ENCODE results near the gene ZKSCAN4.

The ZKSCAN4 gene

GRCh38 chr6:28225056-28225834 is 26.8 kb downstream of the ZKSCAN4 start, which contains the start of gene ZSCAN9:
TSS of gene ZSCAN9 (plus strand) at chr6:28225275. CDS start at chr6:28227085, 1,810 bp downstream.
- Histone ChIP-seq H3K4me3 (ENCODE audit: insufficient read depth, low read depth, low read length, poor library complexity, severe bottlenecking) (peak within 1 kb of the TSS; percentile 76), H3K4me1 (ENCODE audit: control insufficient read depth, insufficient read depth, low read length, poor library complexity, severe bottlenecking) (peaks cover 11% of the 10 kb centered on the region), H3K27me3 (replicated peaks; ENCODE audit: control insufficient read depth, insufficient read depth, low read length, poor library complexity, severe bottlenecking) (peaks cover 22% of the 10 kb centered on the region), H3K9me3 (ENCODE audit: control insufficient read depth, low read length) (no peaks in the 10 kb centered on the region), H3K27ac (ENCODE audit: insufficient read depth, low read length, poor library complexity, severe bottlenecking) (no peak within 1 kb of the TSS), H3K36me3 (ENCODE audit: control insufficient read depth, insufficient read depth, low read length) (no peaks in the 10 kb centered on the region)
- no peak for DNase-seq

DNA sequence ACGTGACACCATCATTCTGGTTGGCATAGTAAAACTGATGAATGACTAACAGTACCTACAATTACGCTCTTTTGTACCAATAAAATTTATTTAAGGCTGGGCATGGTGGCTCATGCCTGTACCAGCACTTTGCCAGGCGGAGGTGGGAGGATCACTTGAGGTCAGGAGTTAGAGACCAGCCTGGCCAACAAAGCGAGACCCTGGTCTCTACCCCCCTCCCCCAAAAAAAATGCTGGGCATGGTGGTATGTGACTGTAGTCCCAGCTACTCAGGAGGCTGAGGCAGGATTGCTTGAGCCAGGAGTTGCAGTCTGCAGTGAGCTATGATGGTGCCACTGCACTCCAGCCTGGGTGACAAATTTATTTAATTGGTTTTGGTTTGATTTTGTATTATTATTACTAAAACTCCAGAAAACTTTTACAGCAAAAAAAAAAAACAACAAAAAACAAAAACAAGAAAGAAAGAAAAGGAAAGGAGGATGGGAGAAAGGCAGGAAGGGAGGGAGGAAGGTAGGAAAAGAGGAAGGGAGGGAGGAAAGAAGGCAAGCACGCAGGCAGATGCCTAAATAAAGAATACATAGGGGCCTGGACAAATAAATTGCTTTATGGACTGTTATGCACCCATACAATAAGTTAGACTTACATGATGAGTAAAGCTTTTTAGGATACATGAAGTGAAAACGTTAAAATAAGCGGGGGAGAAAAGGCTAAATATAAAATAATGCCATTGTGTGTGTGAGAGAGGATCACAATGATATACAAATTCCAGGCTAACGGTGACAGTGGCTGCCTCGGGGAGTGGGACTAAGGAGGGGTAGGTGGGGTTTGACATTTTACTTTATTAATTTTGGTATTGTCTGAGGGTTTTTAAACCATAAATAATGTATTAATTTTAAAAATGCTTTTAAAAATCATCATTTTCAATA is 27.7 kb downstream of the ZKSCAN4 start:
- Histone ChIP-seq H3K27ac (ENCODE audit: insufficient read depth, low read length, poor library complexity, severe bottlenecking) (no peak overlapping the region), H3K9me3 (ENCODE audit: control insufficient read depth, low read length) (no peaks in the 10 kb centered on the region), H3K4me3 (ENCODE audit: insufficient read depth, low read depth, low read length, poor library complexity, severe bottlenecking) (peak overlapping the region; percentile 76), H3K27me3 (replicated peaks; ENCODE audit: control insufficient read depth, insufficient read depth, low read length, poor library complexity, severe bottlenecking) (peaks cover 26% of the 10 kb centered on the region), H3K4me1 (ENCODE audit: control insufficient read depth, insufficient read depth, low read length, poor library complexity, severe bottlenecking) (peaks cover 11% of the 10 kb centered on the region), H3K36me3 (ENCODE audit: control insufficient read depth, insufficient read depth, low read length) (no peaks in the 10 kb centered on the region)
- DNase-seq: no peak

GRCh38 chr6:28220257-28221133 is 31.6 kb downstream of the ZKSCAN4 start:
- Histone ChIP-seq H3K4me3 (ENCODE audit: insufficient read depth, low read depth, low read length, poor library complexity, severe bottlenecking) (no peak overlapping the region), H3K4me1 (ENCODE audit: control insufficient read depth, insufficient read depth, low read length, poor library complexity, severe bottlenecking) (peaks cover 11% of the 10 kb centered on the region), H3K27ac (ENCODE audit: insufficient read depth, low read length, poor library complexity, severe bottlenecking) (no peak overlapping the region), H3K27me3 (replicated peaks; ENCODE audit: control insufficient read depth, insufficient read depth, low read length, poor library complexity, severe bottlenecking) (peaks cover 50% of the 10 kb centered on the region), H3K36me3 (ENCODE audit: control insufficient read depth, insufficient read depth, low read length) (no peaks in the 10 kb centered on the region), H3K9me3 (ENCODE audit: control insufficient read depth, low read length) (no peaks in the 10 kb centered on the region)
- DNase-seq: no peak

DNA sequence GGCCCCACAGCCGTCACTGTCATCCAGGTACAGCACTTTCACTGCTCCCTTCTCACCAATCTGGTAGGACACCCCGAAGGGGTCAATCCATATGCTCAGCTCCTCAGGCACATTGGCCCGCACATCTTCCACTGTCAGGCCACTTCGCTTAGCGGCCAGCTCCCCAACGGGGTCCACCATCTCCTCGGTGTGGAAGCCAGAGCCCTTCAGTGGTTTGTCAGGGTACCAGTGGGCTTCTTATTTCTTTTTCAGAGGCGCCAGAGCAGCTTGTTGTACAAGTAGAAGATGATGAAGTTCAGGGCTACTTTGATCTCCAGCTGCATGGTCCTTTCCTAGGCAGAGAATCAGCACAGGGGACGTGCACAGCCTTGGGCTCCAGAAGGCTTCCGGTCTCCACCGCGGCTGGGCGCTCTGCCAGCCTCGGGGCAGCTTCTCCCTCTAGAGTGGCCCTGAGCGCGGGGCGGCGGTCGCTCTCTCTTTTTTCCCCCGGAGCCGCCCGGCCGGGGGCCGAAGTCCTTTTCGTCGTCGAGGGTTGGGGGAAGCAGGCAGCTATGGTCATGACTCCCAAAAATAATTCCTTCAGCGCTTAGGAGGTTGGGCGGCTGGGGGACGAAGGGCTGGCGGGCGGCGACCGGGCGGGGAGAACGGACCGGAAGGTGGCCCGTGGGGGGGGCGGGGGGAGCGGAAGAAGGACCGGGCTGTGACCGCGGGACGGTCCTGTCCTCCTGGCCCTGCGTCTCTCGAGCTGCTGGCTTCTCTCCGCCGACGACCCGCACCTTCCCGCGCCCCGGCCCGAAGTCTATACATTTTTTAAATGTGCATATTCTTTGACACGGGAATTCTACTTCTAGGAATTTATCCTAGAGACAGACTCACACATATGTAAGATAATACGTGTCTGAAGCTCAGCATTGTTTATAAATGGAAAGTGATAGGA is 33.5 kb downstream of the ZKSCAN4 start:
- Histone ChIP-seq H3K36me3 (ENCODE audit: control insufficient read depth, insufficient read depth, low read length) (no peaks in the 10 kb centered on the region), H3K4me1 (ENCODE audit: control insufficient read depth, insufficient read depth, low read length, poor library complexity, severe bottlenecking) (peaks cover 4% of the 10 kb centered on the region), H3K4me3 (ENCODE audit: insufficient read depth, low read depth, low read length, poor library complexity, severe bottlenecking) (peak overlapping the region; percentile 39), H3K9me3 (ENCODE audit: control insufficient read depth, low read length) (no peaks in the 10 kb centered on the region), H3K27ac (ENCODE audit: insufficient read depth, low read length, poor library complexity, severe bottlenecking) (no peak overlapping the region), H3K27me3 (replicated peaks; ENCODE audit: control insufficient read depth, insufficient read depth, low read length, poor library complexity, severe bottlenecking) (peaks cover 47% of the 10 kb centered on the region)
- DNase-seq: no peak

- Histone ChIP-seq H3K4me3 (ENCODE audit: insufficient read depth, low read depth, low read length, poor library complexity, severe bottlenecking) (no peak overlapping the region), H3K36me3 (ENCODE audit: control insufficient read depth, insufficient read depth, low read length) (no peaks in the 10 kb centered on the region), H3K27me3 (replicated peaks; ENCODE audit: control insufficient read depth, insufficient read depth, low read length, poor library complexity, severe bottlenecking) (peaks cover 54% of the 10 kb centered on the region), H3K9me3 (ENCODE audit: control insufficient read depth, low read length) (no peaks in the 10 kb centered on the region), H3K4me1 (ENCODE audit: control insufficient read depth, insufficient read depth, low read length, poor library complexity, severe bottlenecking) (peaks cover 4% of the 10 kb centered on the region), H3K27ac (ENCODE audit: insufficient read depth, low read length, poor library complexity, severe bottlenecking) (no peak overlapping the region)
- DNase-seq: no peak
Observed at GRCh38 chr6:28217890-28218289, 34.2 kb downstream of the ZKSCAN4 start.

DNA sequence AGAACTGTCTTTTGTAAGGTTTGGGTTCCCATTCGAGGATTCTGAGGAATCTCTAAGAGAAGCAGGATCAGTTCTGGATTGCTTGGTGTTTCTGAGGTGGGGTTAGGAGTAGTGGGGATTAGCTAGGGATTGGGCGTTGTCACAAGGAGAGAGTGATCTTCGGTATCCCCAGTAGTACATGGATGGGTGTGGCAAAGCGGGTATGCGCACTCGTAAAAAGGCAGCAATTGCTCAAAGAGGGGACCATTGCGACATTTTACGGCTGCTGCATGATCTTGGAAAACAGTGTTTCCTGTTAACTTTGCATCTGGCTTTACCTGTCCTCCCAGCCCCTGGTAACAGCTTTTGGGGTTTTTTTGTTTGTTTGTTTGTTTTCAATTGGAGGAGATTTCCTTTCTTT is 36.6 kb downstream of the ZKSCAN4 start:
- no peak for DNase-seq
- H3K4me3 ChIP-seq (ENCODE audit: insufficient read depth, low read depth, low read length, poor library complexity, severe bottlenecking): no peak overlapping the region
- peaks cover 10% of the 10 kb centered on the region for H3K4me1 ChIP-seq (ENCODE audit: control insufficient read depth, insufficient read depth, low read length, poor library complexity, severe bottlenecking)
- no peaks in the 10 kb centered on the region for H3K9me3 ChIP-seq (ENCODE audit: control insufficient read depth, low read length)
- peaks cover 63% of the 10 kb centered on the region for H3K27me3 ChIP-seq (replicated peaks; ENCODE audit: control insufficient read depth, insufficient read depth, low read length, poor library complexity, severe bottlenecking)
- H3K36me3 ChIP-seq (ENCODE audit: control insufficient read depth, insufficient read depth, low read length): no peaks in the 10 kb centered on the region
- H3K27ac ChIP-seq (ENCODE audit: insufficient read depth, low read length, poor library complexity, severe bottlenecking): no peak overlapping the region

DNA sequence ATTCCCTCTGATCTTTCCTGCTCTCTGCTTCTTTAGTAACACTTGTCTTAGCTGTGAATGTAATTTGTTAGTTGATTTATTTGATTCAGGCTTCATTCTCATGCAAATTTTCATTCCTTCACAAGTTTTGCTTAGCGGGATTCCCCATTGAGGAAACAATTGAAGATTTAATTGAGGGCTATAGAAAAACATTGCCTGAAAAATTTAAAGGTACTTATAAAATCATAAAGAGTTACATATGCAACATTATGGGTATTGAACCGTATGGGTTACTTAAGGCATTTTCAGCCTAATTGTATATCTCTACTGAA is 38.9 kb downstream of the ZKSCAN4 start:
- Histone ChIP-seq H3K27ac (ENCODE audit: insufficient read depth, low read length, poor library complexity, severe bottlenecking) (no peak overlapping the region), H3K9me3 (ENCODE audit: control insufficient read depth, low read length) (no peaks in the 10 kb centered on the region), H3K4me3 (ENCODE audit: insufficient read depth, low read depth, low read length, poor library complexity, severe bottlenecking) (no peak overlapping the region), H3K4me1 (ENCODE audit: control insufficient read depth, insufficient read depth, low read length, poor library complexity, severe bottlenecking) (peaks cover 6% of the 10 kb centered on the region), H3K36me3 (ENCODE audit: control insufficient read depth, insufficient read depth, low read length) (no peaks in the 10 kb centered on the region), H3K27me3 (replicated peaks; ENCODE audit: control insufficient read depth, insufficient read depth, low read length, poor library complexity, severe bottlenecking) (peaks cover 67% of the 10 kb centered on the region)
- no peak for DNase-seq

GRCh38 chr6:28212510-28213212 is 39.4 kb downstream of the ZKSCAN4 start:
- DNase-seq: no peak
- Histone ChIP-seq H3K9me3 (ENCODE audit: control insufficient read depth, low read length) (no peaks in the 10 kb centered on the region), H3K27ac (ENCODE audit: insufficient read depth, low read length, poor library complexity, severe bottlenecking) (no peak overlapping the region), H3K4me3 (ENCODE audit: insufficient read depth, low read depth, low read length, poor library complexity, severe bottlenecking) (no peak overlapping the region), H3K27me3 (replicated peaks; ENCODE audit: control insufficient read depth, insufficient read depth, low read length, poor library complexity, severe bottlenecking) (peaks cover 67% of the 10 kb centered on the region), H3K36me3 (ENCODE audit: control insufficient read depth, insufficient read depth, low read length) (no peaks in the 10 kb centered on the region), H3K4me1 (ENCODE audit: control insufficient read depth, insufficient read depth, low read length, poor library complexity, severe bottlenecking) (peaks cover 10% of the 10 kb centered on the region)

Data from effector memory CD4-positive, alpha-beta T cell (primary cell).